GM18519 (cell line): ENCODE results near the gene WIPF1.
A peak's percentile ranks its signal among the peaks of the same experiment; 100 is the strongest.

Experiments used
- ATAC-seq: cut with Tn5 transposase; IDR thresholded peaks from one replicate; pipeline ENCODE4 v1.9.1; 2021; ENCODE audit warnings: mild to moderate bottlenecking, moderate library complexity; ENCODE audit not compliant: unreplicated experiment, low FRiP score

The WIPF1 gene

DNA sequence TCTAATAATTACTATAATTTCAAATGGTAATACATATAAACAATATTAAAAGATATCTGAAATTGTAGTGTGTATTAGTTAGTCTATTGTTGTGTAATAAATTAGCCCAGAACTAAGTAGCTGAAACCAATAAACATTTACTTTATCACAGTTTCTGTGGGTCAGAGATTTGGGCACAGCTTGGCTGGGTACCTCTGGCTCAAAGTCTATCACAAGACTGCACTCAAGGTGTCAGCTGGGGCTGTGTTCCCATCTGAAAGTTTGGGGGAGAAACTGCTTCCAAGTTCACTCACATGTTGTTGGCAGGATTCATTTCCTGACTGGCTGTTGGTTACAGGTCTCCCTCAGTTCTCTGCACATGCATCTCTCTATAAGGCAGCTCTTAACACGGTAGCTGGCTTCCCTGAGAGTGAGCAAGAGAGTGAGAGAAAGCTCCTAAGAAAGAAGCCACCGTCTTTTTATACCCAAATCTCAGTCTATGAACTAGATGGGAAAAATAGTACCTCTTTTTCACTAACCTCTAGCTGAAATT is 25.6 kb upstream of the WIPF1 start:
- no peak for ATAC-seq

DNA sequence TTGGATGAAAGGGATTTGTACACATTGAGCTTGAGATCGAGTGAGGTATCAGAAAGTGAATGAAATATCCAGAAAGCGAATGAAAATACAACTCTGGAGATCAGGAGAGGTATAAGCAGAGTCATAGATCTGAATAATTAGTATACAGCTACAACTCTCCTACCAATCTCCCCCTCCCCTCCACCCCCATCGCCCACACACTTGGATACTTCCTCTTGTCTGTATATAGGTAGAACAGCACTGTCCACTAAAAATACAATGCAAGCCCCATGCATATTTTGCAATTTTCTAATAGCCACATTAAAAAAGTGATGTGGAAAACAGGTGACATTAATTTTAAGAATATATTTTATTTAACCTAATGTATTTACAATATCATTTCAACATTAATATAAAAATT is 23.7 kb upstream of the WIPF1 start:
- ATAC-seq: no peak

DNA sequence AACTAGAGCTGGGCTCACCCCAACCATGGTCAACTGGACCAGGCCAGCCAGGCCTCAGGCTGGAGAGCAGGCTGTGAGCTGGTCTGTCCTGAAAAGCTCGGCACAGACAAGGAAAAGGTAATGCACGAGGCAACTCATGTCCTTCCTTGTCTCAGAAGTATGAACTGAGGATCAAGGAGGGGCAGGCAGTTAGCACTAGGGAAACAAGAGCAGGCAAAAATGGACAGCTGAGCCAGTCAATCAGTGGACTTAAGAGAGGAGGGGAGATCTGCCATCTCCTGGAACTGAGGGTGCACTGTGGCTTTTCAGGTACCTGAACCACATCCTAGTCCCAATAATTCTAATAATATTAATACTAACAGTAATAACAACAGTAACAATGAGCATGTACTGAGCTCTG is 20.6 kb upstream of the WIPF1 start:
- ATAC-seq: no peak

DNA sequence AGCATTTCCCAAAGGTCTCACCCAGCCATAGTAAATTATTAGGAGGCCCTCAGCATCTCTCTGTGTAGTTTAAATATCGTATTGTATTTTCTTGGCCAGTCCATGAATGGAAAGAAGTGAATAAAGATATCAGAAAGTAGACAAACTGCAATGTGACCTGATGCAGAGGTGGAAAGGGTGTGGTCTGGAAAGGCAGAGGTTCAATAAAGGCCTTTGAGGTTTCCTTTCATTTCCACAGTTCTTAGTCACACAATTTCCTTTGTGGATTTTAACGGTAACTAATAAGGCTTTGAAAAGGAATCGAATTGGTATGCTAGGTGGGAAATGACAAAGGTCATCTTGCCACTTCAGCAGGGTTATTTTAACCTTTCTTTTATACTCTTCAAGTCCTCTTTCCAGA is 20.1 kb upstream of the WIPF1 start:
- ATAC-seq: no peak

DNA sequence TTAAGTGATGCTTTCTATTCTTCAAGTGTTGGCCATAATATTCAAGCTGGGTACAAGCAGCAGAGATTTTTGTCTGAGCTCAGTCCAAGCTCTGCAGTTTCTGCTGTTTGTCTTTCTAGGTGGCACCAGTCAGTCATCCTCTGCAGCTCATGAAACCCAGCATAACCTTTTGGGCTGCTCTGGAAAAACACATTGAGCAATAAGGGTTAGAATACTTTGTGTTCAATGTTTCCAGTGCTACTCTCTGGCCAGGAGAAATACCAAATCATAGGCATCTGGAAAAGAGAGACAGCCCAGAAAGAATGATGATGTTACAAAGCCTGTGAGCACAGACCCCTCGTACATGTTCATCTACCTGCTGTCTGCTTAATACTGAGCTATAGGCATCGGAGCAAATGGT is 19.5 kb upstream of the WIPF1 start:
- no peak for ATAC-seq

DNA sequence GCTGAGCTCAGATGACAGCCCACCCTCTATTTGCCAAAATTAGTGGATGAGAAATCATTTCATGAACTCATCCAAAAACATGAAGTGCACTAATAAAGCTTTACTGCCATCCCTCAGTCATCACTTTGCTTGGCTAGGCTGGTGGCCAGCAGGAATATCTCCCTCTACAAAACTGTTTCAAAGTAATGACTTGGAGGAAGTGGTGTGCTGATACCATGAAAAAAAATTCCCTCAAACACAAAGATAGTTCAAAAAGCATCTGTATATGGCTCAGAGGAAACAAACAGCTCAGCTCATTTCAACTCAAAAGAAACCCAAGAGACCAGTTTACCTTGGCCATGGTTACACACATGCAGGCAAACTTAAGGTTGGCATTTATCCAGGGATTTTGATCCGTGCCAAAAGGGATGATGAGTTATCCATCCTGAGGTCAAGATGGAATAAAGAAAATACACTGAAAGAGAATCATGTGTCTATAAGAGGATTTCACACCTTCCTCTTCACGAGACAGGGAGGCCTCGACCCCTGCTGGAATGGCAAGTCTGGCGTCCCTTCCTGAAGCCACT is 18.4 kb upstream of the WIPF1 start:
- ATAC-seq: no peak

DNA sequence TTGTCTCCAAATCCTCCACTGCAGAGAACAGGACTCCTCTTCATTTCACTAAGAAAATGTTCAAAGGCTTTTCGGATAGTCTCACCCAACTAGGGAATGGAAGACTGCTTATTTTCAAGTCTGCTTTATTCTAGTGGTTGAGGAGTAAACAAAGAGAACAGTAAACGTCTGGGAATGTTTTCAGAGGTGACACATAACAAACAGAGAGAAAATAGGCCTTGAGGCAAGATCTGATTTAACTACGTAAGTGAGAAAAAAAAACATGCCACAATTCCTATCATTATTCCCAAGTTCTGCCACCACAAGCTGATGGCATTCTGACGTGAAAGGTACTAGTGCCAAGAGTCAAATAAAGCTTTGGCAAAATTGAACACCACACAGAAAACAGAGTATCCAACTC is 16.7 kb upstream of the WIPF1 start:
- no peak for ATAC-seq

DNA sequence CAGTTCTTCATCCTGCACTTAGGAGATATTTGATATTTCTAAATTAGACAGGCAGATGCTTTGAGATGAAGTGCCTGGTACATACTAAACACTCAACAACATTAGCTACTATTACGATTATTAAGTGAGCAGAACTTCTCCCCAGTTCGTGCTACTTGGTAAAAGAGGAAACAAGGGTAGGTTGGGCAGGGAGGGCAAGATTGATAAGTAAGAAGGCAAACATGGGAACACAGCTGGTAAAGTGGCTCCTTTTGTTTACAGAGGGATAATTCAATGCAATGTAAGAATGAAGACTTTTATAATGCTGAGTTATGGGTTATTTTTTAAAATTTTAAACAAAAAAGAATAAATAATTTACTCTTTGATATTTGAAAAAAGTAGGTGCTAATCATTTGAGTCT is 15.9 kb upstream of the WIPF1 start:
- no peak for ATAC-seq

DNA sequence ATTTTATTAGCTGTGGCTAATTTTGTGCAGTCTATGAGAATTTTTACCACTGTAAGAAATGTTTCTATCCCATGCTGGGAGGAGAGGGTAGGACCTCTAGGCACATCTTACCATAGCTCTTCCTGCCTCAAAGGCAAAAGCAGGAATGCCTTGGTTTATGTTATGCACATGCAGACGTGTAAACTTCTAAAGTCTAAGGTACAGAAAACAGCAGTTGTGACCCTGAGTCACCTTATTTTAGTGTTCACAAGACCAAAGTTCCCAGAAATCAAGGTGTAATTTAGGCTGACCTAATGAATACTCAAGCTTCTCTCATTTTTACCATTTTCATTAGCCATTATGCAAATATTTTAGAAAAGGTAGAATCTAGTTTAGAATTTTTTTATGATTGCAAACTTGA is 15.4 kb upstream of the WIPF1 start:
- no peak for ATAC-seq

DNA sequence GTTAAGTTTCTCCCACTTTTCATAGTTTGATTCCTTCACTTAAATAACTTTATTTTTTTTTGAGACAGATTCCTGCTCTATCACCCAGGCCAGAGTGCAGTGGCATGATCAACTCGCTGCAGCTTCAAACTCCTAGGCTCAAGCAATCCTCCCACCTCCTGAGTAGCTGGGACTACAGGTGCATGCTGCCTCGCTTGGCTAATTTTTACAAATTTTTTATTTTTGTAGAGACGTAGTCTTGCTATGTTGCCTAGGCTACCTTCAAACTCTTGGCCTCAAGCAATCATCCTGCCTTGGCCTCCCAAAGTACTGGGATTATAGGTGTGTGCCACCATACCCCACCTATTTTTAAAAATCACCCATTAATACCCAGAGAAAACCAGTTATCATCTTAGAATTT is 14.2 kb upstream of the WIPF1 start:
- ATAC-seq: no peak

DNA sequence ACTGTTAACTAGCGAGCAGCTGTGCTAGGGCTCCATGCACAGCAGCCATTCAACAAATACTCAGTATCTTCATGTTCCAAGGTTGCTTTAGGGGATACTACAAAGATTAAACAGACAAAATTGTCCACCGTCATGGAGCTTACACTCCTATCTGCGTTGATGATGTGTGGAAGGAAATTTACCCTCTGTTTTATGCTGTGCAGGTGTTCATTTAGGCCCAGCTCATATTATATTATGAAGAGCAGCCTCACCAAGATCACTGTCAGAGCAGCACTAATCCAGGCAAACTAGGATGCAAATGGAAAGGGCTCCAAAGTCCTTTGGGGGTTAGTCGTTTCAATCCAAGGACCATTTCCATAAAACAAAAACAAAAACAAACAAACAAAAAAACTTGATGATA is 13.4 kb upstream of the WIPF1 start:
- ATAC-seq: no peak

DNA sequence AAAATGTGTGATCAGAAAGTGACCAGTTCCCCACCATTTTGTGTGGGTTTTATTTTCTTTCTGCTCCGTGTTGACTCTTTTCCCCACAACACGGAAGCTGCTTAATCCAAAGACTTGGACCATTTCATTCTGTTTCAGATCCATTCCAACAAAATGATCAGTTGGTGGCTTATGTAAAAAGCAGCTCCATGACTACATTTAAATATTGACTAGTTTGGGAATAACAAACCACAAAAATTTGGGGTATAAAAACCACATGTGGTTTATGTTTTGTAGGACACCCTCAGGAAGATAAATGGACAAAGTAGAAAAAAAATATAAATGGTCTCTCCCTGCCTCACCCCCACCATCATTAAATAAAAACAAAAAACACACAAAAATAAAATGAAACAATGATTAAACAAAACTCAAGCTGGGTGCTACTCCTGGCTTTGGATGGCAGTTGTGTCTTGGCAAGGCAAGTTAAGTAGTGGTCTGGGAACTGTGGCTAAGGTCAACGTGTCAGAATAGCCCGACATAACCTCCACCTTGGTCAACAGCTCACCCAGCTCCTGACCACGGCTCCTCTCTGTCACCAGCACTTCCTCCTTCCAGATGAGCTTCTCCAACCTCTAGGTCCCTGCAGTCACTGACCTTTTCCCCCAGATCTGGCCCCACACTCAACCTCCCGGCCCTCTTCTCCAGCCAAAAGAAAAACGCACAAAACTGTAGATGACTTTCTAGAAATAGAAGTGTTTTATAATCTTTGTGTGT is 12.8 kb upstream of the WIPF1 start:
- no peak for ATAC-seq

DNA sequence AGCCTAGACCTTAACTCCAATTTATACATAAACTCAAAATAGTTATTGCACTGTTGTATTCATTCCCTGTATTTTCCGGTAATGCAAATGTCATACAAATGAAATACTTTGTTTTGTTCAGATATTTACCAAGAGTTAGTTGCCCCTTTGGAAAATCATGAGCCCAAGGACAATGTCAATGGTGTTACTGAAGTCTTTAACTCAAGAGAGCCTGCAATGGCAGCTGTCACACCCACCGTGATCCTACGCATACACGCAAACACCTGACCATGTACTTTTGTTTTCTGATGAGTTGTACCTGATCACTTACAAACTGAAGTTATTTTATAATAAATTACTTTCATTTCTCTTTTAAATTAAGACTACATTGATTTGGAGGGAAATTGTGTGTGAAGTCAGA is 11.7 kb upstream of the WIPF1 start:
- no peak for ATAC-seq

DNA sequence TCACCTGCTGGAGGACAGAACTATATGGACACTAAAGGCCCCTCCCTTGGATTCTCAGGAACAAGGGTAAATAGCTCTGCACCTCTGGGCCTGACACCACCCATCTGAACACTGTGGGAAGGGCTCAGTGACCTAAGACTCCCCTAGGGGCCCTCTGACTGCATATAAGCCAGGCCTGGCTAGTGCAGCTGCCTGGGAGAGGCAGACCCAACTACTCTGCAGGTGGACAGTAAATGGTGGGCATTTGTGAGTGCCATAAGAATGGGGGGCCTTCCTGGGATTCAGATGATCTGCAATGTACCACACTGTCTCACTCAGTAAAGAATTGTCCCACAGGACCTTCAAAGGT is 11.2 kb upstream of the WIPF1 start:
- ATAC-seq: peak; percentile 33

DNA sequence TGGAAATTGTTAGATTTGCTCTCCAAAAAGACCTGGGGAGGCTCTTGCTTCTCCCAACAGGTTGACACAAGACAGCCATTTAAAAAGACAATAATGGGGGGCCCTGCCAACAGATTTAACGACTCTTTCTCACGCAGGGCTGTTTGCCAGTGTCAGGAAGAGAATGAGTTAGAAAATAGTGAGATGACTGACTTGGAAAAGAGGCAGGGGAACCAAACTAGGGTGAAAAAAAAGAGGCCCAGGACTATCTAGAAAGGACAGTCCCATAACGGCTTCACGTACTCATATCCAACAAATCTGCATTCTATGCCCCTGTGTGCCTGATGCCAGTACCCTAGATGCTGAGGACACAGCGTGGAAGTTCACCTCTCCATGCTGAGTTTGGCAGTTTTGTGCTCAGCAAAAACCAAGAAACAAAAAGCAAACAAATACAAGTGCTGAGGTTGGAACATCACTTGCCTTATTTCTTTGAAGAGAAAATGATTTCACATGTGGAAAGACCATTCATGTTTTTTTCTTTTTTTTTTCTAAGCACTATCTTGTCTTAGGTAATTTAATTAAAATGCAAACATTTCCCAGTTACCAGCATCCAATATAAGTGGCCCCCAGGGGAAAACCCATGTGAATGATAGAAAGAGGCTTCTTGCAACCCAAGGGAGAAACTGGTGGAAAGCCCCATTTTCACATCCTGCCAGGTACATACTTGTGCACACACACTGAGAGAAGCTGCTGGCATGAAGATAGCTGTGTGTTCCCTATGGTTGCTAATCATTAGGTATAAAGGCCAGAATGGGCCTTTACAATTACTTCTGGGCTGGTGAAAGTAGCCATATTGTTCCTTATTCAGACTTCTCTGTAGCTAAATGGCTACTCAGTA is 10.6 kb upstream of the WIPF1 start:
- peak; percentile 60 for ATAC-seq

DNA sequence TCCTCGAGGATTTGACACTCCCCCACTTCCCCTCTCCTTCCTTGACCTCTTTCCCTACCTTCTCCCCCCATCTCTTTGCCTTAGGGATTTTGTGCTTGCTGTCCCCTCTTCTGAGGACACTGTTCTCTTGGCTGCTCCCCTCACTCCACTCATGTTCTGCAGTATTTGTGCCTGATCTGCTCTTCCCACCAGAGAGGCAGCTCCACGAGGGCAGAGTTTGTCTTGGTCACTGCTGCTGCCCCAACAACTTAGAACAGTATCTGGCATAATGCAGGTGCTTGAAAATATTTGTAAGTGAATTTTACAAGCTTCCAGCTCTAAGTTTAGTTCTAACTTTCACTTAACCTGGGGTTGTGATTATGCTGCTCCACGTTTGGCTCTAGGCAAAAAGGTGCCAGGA is 10.0 kb upstream of the WIPF1 start:
- no peak for ATAC-seq

DNA sequence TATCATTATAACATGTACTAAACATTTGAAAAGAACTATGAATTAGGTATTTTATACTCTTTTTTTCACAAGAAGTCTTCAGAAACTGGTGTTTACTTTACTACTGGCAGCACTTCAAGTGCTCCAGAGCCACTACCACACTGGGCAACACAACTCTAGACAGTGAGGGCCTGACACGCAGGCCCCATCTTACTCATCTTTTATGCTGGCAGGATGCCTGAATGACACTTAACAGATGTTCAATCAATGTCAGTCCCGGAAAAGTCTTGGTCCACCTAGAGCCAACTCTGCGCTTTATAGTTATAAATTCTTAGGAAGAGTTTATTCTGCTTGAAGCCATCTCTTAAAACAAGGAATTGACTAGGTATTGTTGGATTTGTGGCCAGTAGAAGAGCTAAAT is 8.7 kb upstream of the WIPF1 start:
- ATAC-seq: no peak

DNA sequence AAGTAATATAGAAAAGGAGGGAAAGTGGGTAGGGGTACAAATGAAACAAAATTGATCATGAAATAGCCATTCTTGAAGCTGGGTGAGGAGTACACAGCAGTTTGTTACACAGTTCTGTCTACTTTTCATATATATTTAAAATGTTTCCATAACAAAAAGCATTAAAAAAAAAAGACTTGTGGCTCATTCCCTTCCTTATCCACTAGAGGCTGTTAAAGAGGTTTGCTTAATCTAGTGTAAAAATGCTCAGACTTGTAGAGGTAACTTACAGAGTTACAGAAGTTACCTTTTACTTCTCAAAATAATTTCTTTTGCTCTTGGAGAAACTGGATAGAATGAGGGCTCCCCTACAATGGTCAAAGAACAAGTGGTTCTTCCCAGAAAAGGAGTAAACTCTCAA is 8.1 kb upstream of the WIPF1 start:
- no peak for ATAC-seq

DNA sequence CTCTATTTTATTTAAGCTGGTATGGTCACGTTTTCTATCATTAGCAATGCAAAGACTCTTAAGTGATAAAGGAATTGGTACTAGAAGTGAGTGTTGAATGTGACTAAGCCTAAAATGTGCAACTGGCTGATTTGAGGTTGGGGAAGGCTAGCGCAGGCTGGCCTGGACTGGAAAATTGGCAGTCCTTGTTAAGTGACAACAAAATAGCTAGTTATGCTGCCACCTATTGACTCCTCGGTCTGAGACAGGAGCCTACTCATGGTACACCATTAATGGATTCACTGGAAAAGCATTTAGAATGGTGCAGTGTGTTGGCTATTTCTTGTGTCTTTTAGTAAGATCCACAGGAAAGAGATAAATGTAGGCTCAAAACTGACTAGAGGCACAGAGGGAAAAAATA is 5.7 kb upstream of the WIPF1 start:
- no peak for ATAC-seq

DNA sequence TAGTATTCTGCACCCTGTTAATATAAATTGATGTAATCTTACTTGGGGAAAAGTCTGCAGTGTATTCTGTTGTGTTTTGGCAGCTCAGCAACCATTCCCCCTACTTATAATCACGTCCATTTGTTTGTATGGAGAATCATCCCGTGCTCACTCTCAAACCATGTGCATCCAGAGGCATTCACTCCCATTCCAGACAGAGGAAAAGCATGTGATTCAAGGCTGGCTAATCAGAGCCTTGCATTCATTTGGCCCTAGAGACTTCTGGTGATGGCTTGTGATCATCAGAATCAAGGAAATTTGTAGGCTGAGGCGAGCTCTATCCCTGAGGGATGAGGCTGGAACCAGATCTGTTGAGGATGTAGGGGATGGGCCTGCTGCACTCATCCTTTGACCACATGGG is 5.1 kb upstream of the WIPF1 start:
- no peak for ATAC-seq

DNA sequence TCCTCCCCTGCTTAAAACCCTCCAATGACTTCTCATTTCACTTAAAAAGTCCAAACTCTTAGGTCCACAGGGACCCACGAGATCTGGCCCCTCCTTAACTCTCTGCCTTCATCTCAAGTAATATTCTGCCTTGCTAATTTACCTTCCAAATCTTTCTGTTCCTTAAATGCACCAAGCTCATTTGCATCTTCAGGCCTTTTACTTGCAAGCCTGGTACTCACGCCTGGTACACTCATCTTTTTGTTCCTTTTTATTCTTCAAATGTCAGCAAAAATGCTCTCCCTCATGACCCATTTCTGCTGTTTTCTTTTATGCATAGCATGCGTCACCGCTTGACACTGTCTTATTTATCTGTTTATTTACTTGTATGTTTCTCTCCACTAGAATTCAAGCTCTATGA is 2.7 kb upstream of the WIPF1 start:
- no peak for ATAC-seq
